HG03460 (cell line): ENCODE data around the gene GMPR.
A peak's percentile ranks its signal among the peaks of the same experiment; 100 is the strongest.

Experiments
- ATAC-seq: cut with Tn5 transposase; IDR thresholded peaks from one replicate; pipeline ENCODE4 v1.9.1; 2021; ENCODE audit not compliant: unreplicated experiment

Gene GMPR

DNA sequence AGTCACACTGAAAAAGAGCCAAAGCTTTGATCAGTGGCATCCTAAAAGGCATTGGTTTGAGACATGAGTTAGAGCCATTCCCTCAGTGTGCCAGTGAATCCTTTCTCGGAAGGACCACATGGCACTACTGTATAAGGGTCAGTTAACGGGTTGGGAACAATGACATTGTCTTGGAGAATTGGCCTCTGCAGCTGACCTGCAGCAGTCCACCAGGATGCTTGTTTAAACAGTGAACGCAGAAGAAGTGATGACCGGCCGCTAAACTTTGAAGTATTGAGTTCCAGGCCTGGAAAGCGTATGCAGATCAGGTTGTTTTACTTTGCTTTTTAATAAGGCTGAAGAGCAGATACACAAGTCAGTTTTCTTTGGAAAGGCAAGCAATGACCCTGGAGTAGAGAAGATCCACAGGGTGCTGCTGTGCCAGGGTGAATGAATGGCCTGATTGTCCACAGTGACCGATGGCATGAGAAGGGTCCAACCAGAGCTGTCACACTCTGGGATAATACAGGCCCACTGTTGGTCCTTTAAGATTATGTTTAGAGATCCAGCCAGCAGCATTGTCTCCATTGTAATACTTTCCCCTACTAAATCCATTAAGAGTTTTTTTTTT, 57.8 kb downstream of the GMPR start:
- ATAC-seq, result no peak

DNA sequence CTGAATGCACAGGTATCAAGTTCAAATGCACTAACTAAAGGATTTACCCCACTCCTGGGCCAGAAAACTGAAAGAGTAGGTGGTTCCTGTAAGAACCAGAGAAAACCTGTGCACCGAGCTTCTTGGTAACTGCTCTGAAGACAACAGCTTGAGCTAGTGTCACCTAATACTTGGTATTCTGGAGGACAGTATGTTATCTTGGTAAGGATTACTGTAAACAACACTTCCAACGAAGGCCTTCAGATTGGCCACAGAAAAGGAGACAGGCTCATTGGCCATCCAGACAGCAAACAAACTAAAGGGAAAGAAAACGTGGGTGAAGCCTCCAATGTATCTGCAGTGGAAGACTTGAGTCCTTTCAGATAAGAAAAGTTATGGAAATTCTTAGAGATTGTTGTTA, 61.5 kb downstream of the GMPR start:
- no peak for ATAC-seq

DNA sequence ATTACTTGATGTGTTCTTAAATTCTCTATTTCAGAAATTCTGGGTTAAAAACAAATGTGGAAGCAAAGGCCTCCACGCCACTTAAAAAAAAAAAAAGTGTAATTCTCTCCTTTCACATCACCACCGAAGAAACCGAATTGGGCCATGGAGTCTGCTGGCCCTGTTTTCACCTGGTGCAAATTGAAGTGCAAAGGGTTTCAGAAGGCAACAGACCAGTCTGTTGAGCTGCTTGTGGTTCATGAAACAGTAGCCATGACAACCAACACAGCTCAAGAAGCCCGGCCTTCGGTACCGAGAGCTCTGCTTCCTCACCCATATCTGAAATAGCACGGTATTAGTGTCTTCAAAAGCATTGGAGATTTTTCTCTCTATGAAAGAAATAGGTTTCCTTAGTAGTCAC, 63.1 kb downstream of the GMPR start:
- peak; percentile 32 for ATAC-seq

DNA sequence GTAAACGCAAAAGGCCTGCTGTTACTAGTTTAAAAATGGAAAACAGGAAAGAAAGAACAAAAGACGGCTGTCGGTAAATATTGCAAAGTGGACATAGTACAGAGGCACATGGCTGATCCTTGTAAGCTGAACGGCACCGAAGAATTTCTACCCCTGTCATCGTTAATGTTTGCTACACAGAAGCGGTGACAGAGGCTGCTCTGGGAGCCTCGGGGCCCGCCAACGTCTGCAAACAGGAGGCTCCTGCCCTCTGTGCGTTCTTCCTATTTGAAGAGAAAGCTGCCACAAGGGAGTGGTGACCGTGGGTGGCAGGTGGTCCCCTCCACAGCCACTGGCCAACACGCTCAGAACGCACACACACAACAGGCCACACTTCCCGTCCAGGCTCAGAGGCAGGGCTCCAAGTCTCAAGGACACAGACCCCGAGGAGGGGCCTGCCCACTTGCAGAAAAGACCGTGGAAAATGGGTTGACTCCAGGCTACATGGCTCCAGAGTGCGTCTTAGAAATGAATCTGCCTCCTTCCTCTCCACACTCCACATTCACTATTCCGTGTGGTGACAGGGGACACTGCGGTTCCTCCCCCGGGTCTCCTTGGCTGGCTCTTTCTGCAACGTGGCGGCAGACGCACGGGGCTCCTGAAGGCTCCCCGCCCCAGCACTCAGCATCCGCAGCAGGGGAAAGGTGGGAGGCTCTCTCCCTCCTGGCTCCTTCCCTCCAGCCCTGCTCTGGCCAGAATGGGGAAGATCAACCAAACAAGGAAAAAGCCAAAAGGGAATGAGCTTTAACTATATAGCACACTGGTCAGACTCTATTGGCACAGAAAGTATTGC, 64.5 kb downstream of the GMPR start:
- no peak for ATAC-seq

DNA sequence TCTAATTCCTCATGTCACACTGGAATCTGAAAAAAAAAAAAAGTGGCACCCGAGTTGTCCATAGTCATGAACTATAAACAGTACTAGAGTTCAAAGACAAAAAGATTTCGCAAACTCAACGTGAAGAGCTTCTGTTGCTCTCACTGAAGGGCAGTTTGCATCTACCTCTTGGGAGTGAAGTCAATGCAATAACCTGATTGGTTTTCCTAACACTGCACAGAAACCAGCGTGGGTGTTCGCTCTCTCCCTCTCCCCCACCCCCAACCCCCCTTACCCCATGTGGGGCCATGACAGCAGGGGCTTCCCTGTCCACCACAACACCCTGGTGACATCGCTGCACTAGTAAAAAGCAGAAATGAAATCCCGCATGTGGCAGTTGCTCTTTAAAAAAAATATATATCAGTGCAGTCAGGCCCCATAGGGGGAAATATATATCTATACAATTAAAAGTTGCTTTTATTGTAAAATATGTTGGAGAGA, 66.9 kb downstream of the GMPR start:
- ATAC-seq, result peak; percentile 81

DNA sequence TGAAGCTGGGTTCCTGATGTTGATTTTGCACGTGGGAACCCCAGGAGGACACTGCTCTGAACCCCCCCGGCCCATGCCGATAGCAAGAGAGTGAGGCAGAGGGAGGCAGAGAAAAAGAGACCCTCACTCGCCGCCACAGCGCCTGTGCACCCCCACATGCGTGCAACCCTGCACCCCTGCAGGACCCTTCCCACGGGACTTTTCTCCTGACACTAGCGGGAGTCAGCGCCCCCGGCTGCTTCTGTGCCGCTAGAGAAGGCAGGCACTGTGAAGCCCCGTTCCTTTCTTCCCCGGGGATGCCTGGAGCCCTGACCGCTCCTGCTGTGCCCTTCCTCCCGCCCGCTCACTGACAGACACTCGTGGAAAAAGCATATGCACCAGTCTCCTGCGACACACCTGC, 67.4 kb downstream of the GMPR start:
- ATAC-seq, result peak; percentile 30

DNA sequence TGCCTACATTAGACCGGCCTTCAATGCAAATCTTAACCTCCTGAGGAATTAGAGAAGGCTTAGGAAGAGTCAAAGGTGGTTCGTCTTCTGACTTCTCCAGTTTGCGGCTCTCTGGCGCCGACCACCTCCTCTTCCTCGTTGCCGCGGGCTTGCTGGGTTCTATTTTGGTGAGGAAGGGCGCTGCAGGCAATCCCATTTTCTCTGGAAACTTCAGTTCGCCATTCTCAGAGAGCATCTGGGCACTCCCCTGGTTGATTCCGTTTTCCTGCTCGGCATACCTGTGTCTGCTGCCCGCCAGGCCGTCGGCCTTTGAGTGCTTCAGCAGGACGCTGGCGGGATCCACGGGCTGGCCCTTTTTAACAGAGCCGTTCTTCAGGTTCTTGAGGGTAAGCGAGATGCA, 67.9 kb downstream of the GMPR start:
- ATAC-seq, result no peak

DNA sequence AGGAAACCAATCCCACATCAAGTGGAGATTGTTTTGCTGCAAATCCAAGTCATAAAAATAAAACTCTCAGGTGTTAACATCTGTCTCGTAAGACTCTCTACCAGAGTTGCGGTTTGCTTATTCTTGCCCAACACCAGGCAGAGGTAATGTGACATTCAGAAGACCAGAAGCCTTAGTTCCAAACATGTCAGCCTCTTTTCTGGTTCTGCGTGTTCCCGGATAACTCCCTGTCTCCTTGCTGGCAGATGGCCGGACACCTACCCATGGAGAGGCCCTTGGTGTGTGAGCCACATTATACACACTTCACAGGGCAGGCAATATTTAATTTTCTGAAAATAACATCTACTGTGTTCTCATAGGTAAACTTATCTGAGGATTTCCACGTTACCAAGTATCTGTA, 73.4 kb downstream of the GMPR start:
- ATAC-seq, result no peak

DNA sequence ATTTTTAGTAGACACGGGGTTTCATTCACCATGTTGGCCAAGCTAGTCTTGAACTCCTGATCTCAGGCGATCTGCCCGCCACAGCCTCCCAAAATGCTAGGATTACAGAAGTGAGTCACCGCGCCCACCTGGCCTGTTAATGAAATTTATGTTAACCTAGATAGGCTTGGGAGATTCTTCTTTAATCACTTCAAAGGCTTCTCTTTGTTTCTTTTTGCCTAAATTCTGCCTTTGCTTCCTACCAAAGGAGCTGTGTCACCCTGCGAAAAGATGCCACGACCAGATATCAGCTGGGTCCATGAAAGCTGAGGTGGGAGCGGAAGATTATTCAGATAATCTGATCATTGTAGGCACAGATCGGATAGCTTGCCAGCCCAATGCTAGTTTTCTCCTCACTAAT, 75.3 kb downstream of the GMPR start:
- ATAC-seq, result no peak

DNA sequence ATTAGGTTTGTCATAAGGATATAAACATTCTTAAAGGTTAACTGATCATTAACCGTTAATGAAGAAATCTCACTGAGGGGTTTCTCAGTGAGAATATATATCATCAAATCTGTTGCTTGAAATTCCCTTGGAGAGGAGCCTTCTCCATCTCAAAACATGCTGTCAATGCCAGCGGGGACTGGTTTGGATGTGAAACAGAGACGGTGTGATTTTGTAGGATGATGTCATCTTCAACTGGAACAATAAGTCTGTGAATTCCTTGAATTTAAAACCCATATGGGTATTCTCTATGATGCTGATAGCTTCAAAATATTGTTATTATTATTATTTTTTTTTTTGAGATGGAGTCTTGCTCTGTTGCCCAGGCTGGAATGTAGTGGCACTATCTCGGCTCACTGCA, 75.9 kb downstream of the GMPR start:
- no peak for ATAC-seq

DNA sequence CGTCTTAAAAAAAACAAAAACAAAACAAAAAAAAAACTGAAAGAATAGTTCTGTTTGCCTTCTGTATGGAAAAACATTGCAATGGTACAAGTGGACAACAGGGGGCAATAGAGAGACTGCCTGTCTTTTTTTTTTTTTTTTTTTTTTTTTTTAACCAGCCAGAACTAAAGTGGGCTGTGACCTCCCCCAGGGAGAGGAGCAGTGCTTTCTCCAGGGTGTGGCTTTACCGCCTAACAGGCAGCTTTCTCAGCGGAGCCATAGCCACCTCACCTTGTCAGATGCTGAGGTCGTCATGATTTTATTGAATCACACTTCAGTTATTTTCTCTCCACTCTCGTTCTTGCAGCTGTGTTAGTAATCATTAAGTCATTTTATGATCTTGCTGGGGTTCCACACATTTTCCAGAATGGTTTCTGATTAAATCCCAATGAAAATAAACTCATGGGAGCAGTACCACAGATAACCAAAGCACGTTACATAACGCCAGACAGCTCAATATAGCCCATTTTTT, 78.4 kb downstream of the GMPR start:
- no peak for ATAC-seq

DNA sequence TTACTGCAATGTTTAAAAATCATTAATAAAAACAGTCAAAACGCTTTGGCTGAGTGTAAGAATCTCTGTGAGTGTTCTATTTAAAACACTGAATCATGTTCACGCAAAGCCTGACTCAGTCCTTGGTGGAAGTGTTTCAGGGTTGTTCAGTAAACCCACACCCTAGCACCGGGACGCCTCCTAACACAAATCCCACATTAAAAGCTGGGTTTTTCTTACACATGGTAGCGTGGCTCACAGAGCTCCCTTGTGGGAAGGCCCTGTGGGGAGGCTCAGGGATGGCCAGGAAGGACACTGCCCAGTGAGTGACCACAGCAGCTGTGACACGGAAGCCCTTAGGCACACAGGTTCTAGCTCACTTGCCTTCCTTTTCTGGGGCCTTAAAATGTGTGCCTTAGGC, 80.2 kb downstream of the GMPR start:
- ATAC-seq, result no peak

DNA sequence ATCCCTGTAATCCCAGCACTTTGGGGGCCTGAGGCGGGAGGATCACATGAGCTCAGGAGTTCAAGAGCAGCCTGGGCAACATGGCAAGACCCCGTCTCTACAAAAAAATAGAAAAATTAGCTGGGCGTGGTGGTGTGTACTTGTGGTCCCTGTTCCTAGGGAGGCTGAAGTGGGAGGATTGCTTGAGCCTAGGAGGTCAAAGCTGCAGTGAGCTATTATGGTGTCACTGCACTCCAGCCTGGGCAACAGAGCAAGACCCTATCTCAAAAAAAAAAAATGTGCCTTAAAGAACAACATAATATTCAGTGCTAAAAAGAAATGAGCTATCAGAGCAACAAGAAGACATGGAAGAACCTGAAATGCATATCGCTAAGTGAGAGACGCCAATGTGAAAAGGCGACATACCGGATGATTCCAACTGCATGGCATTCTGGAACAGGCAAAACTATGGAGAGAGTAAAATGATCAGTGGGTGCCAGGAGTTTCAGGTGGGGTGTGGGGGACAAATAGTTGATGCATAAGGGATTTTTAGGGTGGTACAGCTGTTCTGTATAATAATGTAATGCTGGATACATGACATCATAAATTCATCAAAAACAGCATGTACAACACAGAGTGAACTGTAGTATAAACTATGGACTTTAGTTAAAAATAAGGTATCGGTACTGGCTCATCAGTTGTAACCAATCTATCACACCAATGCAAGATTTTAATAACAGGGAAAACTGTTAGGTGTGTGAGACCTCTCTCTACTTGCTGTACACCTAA, 80.8 kb downstream of the GMPR start:
- ATAC-seq, result no peak

DNA sequence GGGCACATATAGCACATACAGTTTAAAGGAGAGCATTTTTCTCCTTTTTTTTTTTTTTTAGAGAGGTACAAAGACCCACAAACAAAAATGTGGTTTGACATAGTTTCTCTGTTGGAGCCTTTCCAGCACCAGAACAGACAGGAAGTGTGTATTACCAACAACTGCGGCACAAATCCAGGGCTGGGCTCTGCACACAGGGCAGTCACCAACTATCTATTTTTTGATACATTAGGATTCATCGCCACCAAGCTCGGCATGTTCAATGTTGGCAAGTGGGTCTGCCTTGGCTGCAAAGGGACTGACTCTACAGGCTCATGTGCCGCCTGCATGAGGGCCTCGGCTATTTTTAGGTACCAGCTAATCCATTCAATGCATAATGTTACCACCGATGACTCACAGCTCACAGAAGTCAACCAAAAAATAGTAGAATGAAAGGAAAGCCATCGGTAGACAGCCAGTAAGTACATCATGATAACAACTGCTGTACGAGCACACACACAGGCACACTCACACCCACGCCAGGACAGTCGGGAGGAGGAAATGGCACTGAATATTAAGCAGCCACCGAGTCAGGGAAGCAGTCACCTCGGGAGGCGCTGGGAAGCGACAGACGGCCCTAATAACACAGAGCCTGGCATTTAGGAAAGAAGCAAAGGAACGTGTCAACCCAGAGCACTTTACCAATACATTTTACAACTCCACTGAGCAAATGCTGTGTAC, 81.6 kb downstream of the GMPR start:
- ATAC-seq, result peak; percentile 57

DNA sequence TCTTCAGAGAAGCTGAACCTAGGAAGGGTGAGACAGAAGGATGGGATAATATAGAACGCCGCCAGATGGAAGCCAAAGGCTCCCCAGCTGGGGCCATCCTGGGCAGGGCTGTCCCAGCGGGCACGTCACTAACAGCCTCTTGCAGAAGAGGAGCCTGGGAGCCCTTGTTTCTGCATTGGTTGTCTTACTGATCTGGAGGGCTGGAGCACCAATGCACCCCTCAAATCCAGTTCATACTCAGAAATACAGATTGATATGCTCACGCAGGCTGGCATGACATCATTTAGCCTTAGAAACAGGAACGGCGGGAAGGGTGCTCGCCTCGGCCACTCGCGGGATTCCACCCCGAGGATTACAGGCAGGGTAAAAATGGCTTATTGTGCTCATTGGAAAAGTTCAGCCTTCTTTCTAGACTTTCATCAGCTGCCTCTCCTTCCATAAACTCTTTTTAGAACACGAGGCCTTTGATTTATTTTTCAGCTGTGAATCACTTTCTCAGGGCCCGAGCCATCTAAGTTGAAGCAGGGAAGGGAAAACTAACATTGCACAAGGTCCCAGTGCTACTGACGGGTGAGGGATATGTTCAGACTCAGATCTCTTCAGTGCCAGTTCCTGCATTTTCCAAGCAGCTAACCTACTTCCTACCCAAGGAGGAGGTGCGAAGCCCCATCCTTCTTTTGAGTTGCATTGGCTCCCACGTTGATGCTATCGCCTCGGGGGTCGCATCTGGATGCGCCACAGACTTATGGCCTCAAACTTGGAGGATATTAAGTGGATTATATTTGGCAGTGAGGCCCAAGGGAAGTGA, 82.3 kb downstream of the GMPR start:
- no peak for ATAC-seq

DNA sequence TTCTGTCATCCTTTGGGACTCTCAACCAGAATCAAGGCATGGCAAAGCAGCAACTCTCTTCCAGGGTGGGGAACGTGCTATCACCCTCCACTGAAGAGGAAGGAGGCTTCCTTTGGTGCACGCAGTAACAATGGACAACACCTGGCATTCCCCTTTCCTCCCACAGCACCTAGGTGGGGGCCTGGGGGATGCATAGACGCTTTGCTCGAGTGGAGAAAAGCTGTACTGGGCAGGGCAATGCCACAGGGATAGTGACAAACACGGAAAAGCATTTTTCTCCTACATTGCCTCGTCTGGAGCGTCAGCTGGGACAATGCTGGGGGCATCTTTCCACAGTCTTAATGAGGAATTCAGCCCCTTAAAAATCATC, 82.9 kb downstream of the GMPR start:
- no peak for ATAC-seq

DNA sequence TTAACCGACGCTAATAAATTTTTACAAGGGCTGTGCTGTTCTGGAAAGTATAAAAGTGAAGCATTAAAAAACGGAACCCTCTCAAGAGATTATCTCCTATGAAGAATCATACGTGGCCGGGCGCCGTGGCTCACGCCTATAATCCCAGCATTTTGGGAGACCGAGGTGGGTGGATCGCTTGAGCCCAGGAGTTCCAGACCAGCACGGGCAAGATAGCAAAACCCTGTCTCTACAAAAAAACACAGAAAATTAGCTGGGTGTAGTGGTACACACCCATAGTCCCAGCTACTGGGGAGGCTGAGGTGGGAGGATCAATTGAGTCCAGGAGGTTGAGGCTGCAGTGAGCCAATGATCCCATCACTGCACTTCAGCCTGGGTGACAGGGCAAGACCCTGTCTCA, 83.4 kb downstream of the GMPR start:
- ATAC-seq, result no peak

DNA sequence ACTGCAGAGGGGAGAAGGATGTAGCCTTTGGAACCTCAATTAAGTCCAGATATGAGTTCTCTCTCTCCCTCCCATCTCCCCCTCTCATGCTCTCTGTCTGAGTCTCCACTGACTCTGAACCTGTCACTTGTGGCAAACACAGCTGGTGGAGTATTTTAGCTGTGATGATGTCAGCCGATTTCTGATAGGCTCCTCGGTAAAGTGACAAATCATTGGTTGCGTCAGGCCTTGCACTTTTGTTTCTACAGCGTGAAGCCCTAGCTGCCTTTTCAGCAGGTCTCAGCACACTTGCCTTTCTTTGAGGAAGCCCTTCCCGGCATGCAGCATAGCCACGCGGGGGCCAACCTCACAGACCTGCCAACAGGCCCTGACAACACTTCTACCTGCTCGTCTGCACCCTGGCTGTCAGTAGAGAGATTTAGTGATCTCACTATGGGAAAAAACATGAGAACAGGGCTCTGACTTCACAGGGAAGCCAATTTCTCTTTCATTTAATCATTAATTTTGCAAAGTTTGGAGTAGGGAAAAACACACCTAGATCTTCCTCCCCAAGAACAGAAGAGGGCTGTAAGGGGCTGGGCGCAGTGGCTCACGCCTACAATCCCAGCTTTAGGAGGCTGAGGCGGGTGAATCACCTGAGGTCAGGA, 84.4 kb downstream of the GMPR start:
- peak; percentile 85 for ATAC-seq

DNA sequence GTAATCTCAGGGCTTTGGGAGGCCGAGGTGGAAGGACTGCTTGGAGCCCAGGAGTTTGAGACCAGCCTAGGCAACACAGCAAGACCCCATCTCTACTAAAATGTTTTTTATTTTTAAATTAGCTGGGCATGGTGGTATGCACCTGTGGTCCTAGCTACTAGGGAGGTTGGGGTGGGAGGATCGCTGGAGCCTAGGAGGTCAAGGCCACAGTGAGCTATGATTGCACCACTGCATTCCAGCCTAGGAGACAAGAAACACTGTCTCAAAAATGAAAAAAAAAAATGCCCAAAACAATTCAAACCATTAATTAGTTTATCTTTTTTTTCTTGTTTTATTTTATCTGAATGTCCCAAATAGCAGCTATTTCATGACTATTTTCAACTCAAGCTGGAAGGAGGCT, 85.8 kb downstream of the GMPR start:
- no peak for ATAC-seq
